Psoas muscle (tissue), 8 donors: Measurements from ENCODE around the gene TAPBPL. TPM values are rescaled to one million over a fixed set of nuclear protein-coding genes. Genes with fewer than 3 reads are reported as not detected.

ENCODE experiments used
- ATAC-seq, 4 donors: fragments of 200-7000 bp; cut with Tn5 transposase; one replicate each; pipeline ENCODE4 v1.9.1; 2020; ENCODE audit warnings: moderate library complexity in 3 of 4, mild to moderate bottlenecking in 2 of 4
- DNase-seq, 2 donors: peaks; one replicate each; pipeline ENCODE4 v3.0.0-alpha.2; 2020
- H3K27ac ChIP-seq: fragments of 200-600 bp; one replicate; pipeline ENCODE4 v1.8.0; 2022
- H3K27me3 ChIP-seq, 3 donors: fragments of 200-600 bp in 1 of 3; one replicate each; pipeline versions ENCODE4 v1.6.1 to v1.8.0; 2013 to 2022; ENCODE audit warnings: low read length in 2 of 3, mild to moderate bottlenecking in 2 of 3, moderate library complexity in 1 of 3; ENCODE audit not compliant: insufficient read depth in 3 of 3
- H3K36me3 ChIP-seq, 2 donors: fragments of 200-600 bp in 1 of 2; one replicate each; pipeline versions ENCODE4 v1.6.1 to v1.8.0; 2013 to 2022; ENCODE audit warnings: low read depth in 1 of 2, mild to moderate bottlenecking in 1 of 2, moderate library complexity in 1 of 2; ENCODE audit not compliant: insufficient read depth in 1 of 2
- H3K4me1 ChIP-seq: fragments of 200-600 bp; one replicate; pipeline ENCODE4 v1.8.0; 2022
- H3K4me3 ChIP-seq: fragments of 200-600 bp; one replicate; pipeline ENCODE4 v1.8.0; 2022; ENCODE audit warnings: mild to moderate bottlenecking
- H3K9me3 ChIP-seq: fragments of 200-600 bp; one replicate; pipeline ENCODE4 v1.8.0; 2022
- CTCF ChIP-seq: fragments of 200-600 bp; IDR thresholded peaks from one replicate; pipeline ENCODE4 v1.8.0; 2022; ENCODE audit warnings: antibody characterized with exemption
- WGBS, 3 donors: extraction: QIAGEN DNeasy Blood & Tissue Kit; methylation state at CpG; one replicate each; pipeline versions ENCODE4 v1.1.6 to v1.1.7; 2013; 5-methylcytosine and 5-hydroxymethylcytosine counted together
- intact Hi-C, 2 donors: fragments of 100-400 bp; cut with DNase I; formaldehyde crosslinking; loops; one replicate each; pipeline versions ENCODE4 v1.11.0 to v1.14.2; 2022
- polyA plus RNA-seq, 3 donors: library from polyadenylated mRNA; stranded (reverse); fragments of 200-250 nt; gene quantifications; one replicate each; pipeline ENCODE4 v1.2.3, GENCODE V29; 2013
- total RNA-seq, 4 donors: library from RNA; stranded (reverse); fragmentation: NEBNext Ultra II Directional in 2 of 4; extraction: Animal tissue kit (Norgen Biotek cat#: 25700) in 2 of 4; gene quantifications; one replicate each; pipeline versions ENCODE4 v1.2.1 to v1.2.4, GENCODE V29; 2021 to 2023
- donor health status: healthy with polysubstance abuse.
- donor health status: DM: no; HTN: no; CAD: no; lungs with moderate emphysema.
- donor health status: Bipolar disorder and iron deficiency.
- donor health status: healthy.
- donor health status: DM: yes; HTN: yes; CAD: no.
- donor health status: DM: no; HTN: no; CAD: no.
- donor health status: DM: no; HTN: no; CAD: no.
- donor health status: DM: yes; HTN: yes; CAD: no.

Gene TAPBPL
- total and polyA plus RNA-seq, 7 donors = 4.6 to 11.3 (median 7.7) TPM

- H3K36me3 ChIP-seq = peaks cover 0 to 67% of the 10 kb centered on the region in 2 donors
- ATAC-seq = no peak
Observed at GRCh38 chr12:6443361-6443983, 8.4 kb upstream of the TAPBPL start.

GRCh38 chr12:6444031-6444430 lies 7.8 kb upstream of the TAPBPL start:
- no peak for ATAC-seq
- Histone ChIP-seq H3K4me3 (no peak overlapping the region), H3K4me1 (no peaks in the 10 kb centered on the region), H3K9me3 (no peaks in the 10 kb centered on the region), H3K36me3 (peaks cover 0 to 64% of the 10 kb centered on the region in 2 donors), H3K27me3 (no peaks in the 10 kb centered on the region), H3K27ac (no peak overlapping the region)
- WGBS, 3 donors = 82 to 90% (median 87%) methylated on average over 4 of the region's 4 CpGs
- DNase-seq = no peak
- intact Hi-C loops = no loop called here
- no peak for TF ChIP-seq CTCF

More at GRCh38 chr12:6443361-6443983, 8.4 kb upstream of the TAPBPL start:
- intact Hi-C loops = no loop called here
- H3K4me3 ChIP-seq = no peak overlapping the region
- no peaks in the 10 kb centered on the region for H3K27me3 ChIP-seq
- H3K4me1 ChIP-seq = no peaks in the 10 kb centered on the region
- no peak overlapping the region for H3K27ac ChIP-seq
- whole genome bisulfite sequencing, 3 donors = 58 to 61% (median 60%) methylated on average over 9 of the region's 9 CpGs
- H3K9me3 ChIP-seq = no peaks in the 10 kb centered on the region
- no peak for DNase-seq
- no peak for TF ChIP-seq CTCF

GRCh38 chr12:6444704-6445688 lies 6.8 kb upstream of the TAPBPL start, which contains the start of gene CD27:
CD27 (plus strand) TSS chr12:6444955; CDS start chr12:6445096, 141 bp downstream.
- no peak for ATAC-seq

More at GRCh38 chr12:6444704-6445688, 6.8 kb upstream of the TAPBPL start, which contains the start of gene CD27:
- H3K36me3 ChIP-seq = peaks cover 0 to 62% of the 10 kb centered on the region in 2 donors
- H3K27ac ChIP-seq = no peak within 1 kb of the TSS
- H3K9me3 ChIP-seq = no peaks in the 10 kb centered on the region
- 87 to 89% (median 88%) methylated on average over 16 of the region's 16 CpGs for WGBS, 3 donors
- DNase-seq = no peak
- intact Hi-C loops = no loop called here
- H3K4me1 ChIP-seq = no peaks in the 10 kb centered on the region
- H3K27me3 ChIP-seq = no peaks in the 10 kb centered on the region
- no peak within 1 kb of the TSS for H3K4me3 ChIP-seq
- no peak for TF ChIP-seq CTCF
